Measurements from ENCODE around the gene GPR171. TPM values are rescaled to one million over a fixed set of nuclear protein-coding genes. Genes with fewer than 3 reads are reported as not detected.

GPR171 gene
- total RNA-seq, 1 donor: not detected

GRCh38 chr3:151209654-151210053 lies 6.6 kb upstream of the GPR171 start:
- Histone ChIP-seq H3K79me2 (ENCODE audit: insufficient read depth, low read length) (no peaks in the 10 kb centered on the region), H3K4me2 (ENCODE audit: insufficient read depth, low read length) (no peak overlapping the region), H3K36me3 (ENCODE audit: insufficient read depth, low read length) (no peaks in the 10 kb centered on the region), H2AFZ (ENCODE audit: low read length) (no peak overlapping the region), H3K27me3 (ENCODE audit: insufficient read depth, low read length) (no peaks in the 10 kb centered on the region), H3K4me3 (ENCODE audit: insufficient read depth, low read length) (no peak overlapping the region), H3K9me3 (ENCODE audit: low read depth, low read length) (no peaks in the 10 kb centered on the region), H3K4me1 (ENCODE audit: insufficient read depth, low read length) (no peaks in the 10 kb centered on the region), H3K27ac (ENCODE audit: low read depth, low read length) (no peak overlapping the region), H4K20me1 (ENCODE audit: insufficient read depth, low read length) (no peaks in the 10 kb centered on the region)
- TF ChIP-seq CTCF (IDR thresholded peaks at IDR 0.05; ENCODE audit: extremely low read depth, low read depth, low read length): no peak
- no peak for DNase-seq (ENCODE audit: insufficient read length, low spot score, missing footprints)

GRCh38 chr3:151206201-151206600 lies 3.2 kb upstream of the GPR171 start:
- DNase-seq (ENCODE audit: insufficient read length, low spot score, missing footprints): no peak
- Histone ChIP-seq H3K79me2 (ENCODE audit: insufficient read depth, low read length) (no peaks in the 10 kb centered on the region), H3K27me3 (ENCODE audit: insufficient read depth, low read length) (no peaks in the 10 kb centered on the region), H3K4me3 (ENCODE audit: insufficient read depth, low read length) (no peak overlapping the region), H3K27ac (ENCODE audit: low read depth, low read length) (no peak overlapping the region), H3K4me1 (ENCODE audit: insufficient read depth, low read length) (no peaks in the 10 kb centered on the region), H3K4me2 (ENCODE audit: insufficient read depth, low read length) (no peak overlapping the region), H4K20me1 (ENCODE audit: insufficient read depth, low read length) (no peaks in the 10 kb centered on the region), H2AFZ (ENCODE audit: low read length) (no peak overlapping the region), H3K9me3 (ENCODE audit: low read depth, low read length) (no peaks in the 10 kb centered on the region), H3K36me3 (ENCODE audit: insufficient read depth, low read length) (no peaks in the 10 kb centered on the region)
- no peak for TF ChIP-seq CTCF (IDR thresholded peaks at IDR 0.05; ENCODE audit: extremely low read depth, low read depth, low read length)

- Histone ChIP-seq H3K4me3 (ENCODE audit: insufficient read depth, low read length) (no peak overlapping the region), H3K27me3 (ENCODE audit: insufficient read depth, low read length) (no peaks in the 10 kb centered on the region), H2AFZ (ENCODE audit: low read length) (no peak overlapping the region), H3K36me3 (ENCODE audit: insufficient read depth, low read length) (no peaks in the 10 kb centered on the region), H3K9me3 (ENCODE audit: low read depth, low read length) (no peaks in the 10 kb centered on the region), H4K20me1 (ENCODE audit: insufficient read depth, low read length) (no peaks in the 10 kb centered on the region), H3K27ac (ENCODE audit: low read depth, low read length) (no peak overlapping the region), H3K4me1 (ENCODE audit: insufficient read depth, low read length) (no peaks in the 10 kb centered on the region), H3K4me2 (ENCODE audit: insufficient read depth, low read length) (no peak overlapping the region), H3K79me2 (ENCODE audit: insufficient read depth, low read length) (no peaks in the 10 kb centered on the region)
- no peak for DNase-seq (ENCODE audit: insufficient read length, low spot score, missing footprints)
- TF ChIP-seq CTCF (IDR thresholded peaks at IDR 0.05; ENCODE audit: extremely low read depth, low read depth, low read length): no peak
These were observed 2.5 kb upstream of the GPR171 start for GRCh38 chr3:151205482-151205881.

GRCh38 chr3:151204530-151205402 lies 1.8 kb upstream of the GPR171 start:
- no peaks in the 10 kb centered on the region for H4K20me1 ChIP-seq (ENCODE audit: insufficient read depth, low read length)
- no peaks in the 10 kb centered on the region for H3K27me3 ChIP-seq (ENCODE audit: insufficient read depth, low read length)
- no peak overlapping the region for H2AFZ ChIP-seq (ENCODE audit: low read length)
- no peaks in the 10 kb centered on the region for H3K36me3 ChIP-seq (ENCODE audit: insufficient read depth, low read length)
- no peak overlapping the region for H3K4me3 ChIP-seq (ENCODE audit: insufficient read depth, low read length)
- DNase-seq (ENCODE audit: insufficient read length, low spot score, missing footprints): no peak
- no peaks in the 10 kb centered on the region for H3K9me3 ChIP-seq (ENCODE audit: low read depth, low read length)
- H3K27ac ChIP-seq (ENCODE audit: low read depth, low read length): no peak overlapping the region
- no peaks in the 10 kb centered on the region for H3K79me2 ChIP-seq (ENCODE audit: insufficient read depth, low read length)
- H3K4me1 ChIP-seq (ENCODE audit: insufficient read depth, low read length): no peaks in the 10 kb centered on the region
- no peak for TF ChIP-seq CTCF (IDR thresholded peaks at IDR 0.05; ENCODE audit: extremely low read depth, low read depth, low read length)
- H3K4me2 ChIP-seq (ENCODE audit: insufficient read depth, low read length): no peak overlapping the region

All from osteoblast (primary cell).